SK-N-SH treated with all-trans-retinoic acid at 6 μM for 48 hours (cell line): Measurements from ENCODE around the gene STARD13.

Experiments used
- ARNTL ChIP-seq: fragments of 450-650 bp; formaldehyde crosslinking; IDR thresholded peaks from 2 replicates; pipeline ENCODE4 v1.5.0; 2020; ENCODE audit warnings: low read depth, mild to moderate bottlenecking, moderate library complexity, borderline replicate concordance
- GLIS3 ChIP-seq: fragments of 250-450 bp; sonication (Bioruptor Pico); IDR thresholded peaks from 2 replicates; pipeline ENCODE4 v1.5.0; 2020; ENCODE audit warnings: mild to moderate bottlenecking, moderate library complexity
- PPARA ChIP-seq: fragments of 250-450 bp; sonication (Bioruptor Pico); IDR thresholded peaks from 2 replicates; pipeline ENCODE4 v1.5.0; 2020; ENCODE audit warnings: mild to moderate bottlenecking, borderline replicate concordance
- RARB ChIP-seq: fragments of 250-450 bp; sonication (Bioruptor Pico); IDR thresholded peaks from 2 replicates; pipeline ENCODE4 v1.8.0; 2021; ENCODE audit warnings: mild to moderate bottlenecking, moderate library complexity
- TOX ChIP-seq: fragments of 250-450 bp; sonication (Bioruptor Pico); IDR thresholded peaks from 2 replicates; pipeline ENCODE4 v1.8.0; 2021; ENCODE audit warnings: mild to moderate bottlenecking, moderate library complexity, borderline replicate concordance
- ZFP30 ChIP-seq: fragments of 450-650 bp; formaldehyde crosslinking; IDR thresholded peaks from 2 replicates; pipeline ENCODE4 v1.5.0; 2022; ENCODE audit warnings: mild to moderate bottlenecking, moderate library complexity
- ZNF565 ChIP-seq: fragments of 450-650 bp; formaldehyde crosslinking; conservative IDR thresholded peaks from 2 replicates; pipeline ENCODE4 v1.5.0; 2020; ENCODE audit warnings: low read depth, mild to moderate bottlenecking, moderate library complexity
- TF ChIP-seq, protein P1 (sequence below): fragments of 250-450 bp; sonication (Bioruptor Pico); IDR thresholded peaks from 2 replicates; pipeline ENCODE4 v1.5.1; 2020; ENCODE audit warnings: low read depth, mild to moderate bottlenecking, moderate library complexity

DNA sequence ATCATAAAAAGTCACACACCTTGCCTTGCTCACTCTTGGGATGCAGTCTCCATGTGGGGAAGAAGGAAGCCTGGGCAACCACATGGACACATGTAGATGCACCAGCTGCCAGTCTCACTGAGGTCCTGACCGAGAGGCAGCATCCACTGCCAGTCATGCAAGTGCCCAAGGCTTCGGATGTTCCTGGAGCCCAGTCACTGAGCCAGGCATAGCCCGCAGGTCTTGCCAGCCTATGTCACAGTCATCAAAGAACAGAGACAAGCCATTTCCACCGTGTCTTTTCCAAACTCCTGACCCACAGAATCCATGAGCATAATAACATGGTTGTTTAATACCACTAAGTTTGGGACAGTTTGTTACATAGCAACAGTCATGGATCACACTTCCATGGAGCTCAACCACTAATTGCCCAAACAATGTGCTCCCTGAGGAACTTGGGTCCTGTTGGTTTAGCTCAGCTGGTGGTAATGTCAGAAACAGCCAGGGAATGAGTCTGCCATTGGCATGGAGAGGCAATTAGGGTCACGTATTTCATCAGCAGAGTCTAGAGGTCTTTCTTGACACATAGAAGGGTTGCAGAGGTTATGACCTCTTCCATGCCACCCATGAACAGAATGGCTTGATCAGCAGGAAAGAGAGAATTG, 21.5 kb downstream of the STARD13 start:
- no peak for TF ChIP-seq ARNTL (CRISPR knock-in tag)
- TF ChIP-seq RARB = no peak
- TF ChIP-seq ZNF565 = no peak
- no peak for TF ChIP-seq GLIS3
- no peak for TF ChIP-seq ZFP30 (CRISPR knock-in tag)
- TF ChIP-seq TOX (CRISPR knock-in tag) = no peak
- TF ChIP-seq, protein P1, sequence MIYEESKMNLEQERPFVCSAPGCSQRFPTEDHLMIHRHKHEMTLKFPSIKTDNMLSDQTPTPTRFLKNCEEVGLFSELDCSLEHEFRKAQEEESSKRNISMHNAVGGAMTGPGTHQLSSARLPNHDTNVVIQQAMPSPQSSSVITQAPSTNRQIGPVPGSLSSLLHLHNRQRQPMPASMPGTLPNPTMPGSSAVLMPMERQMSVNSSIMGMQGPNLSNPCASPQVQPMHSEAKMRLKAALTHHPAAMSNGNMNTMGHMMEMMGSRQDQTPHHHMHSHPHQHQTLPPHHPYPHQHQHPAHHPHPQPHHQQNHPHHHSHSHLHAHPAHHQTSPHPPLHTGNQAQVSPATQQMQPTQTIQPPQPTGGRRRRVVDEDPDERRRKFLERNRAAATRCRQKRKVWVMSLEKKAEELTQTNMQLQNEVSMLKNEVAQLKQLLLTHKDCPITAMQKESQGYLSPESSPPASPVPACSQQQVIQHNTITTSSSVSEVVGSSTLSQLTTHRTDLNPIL (CRISPR knock-in tag) = no peak
- no peak for TF ChIP-seq PPARA (CRISPR knock-in tag)
